ENCODE results near the gene ENKD1. TPM values are rescaled to one million over a fixed set of nuclear protein-coding genes. Genes with fewer than 3 reads are reported as not detected.
A peak's percentile ranks its signal among the peaks of the same experiment; 100 is the strongest.

The ENKD1 gene
- total and polyA plus RNA-seq, 2 of the 13 experiments (the other 11 are each of a cell fraction or from before 2014, with no cell fraction given), result 10.8 to 20.8 TPM

DNA sequence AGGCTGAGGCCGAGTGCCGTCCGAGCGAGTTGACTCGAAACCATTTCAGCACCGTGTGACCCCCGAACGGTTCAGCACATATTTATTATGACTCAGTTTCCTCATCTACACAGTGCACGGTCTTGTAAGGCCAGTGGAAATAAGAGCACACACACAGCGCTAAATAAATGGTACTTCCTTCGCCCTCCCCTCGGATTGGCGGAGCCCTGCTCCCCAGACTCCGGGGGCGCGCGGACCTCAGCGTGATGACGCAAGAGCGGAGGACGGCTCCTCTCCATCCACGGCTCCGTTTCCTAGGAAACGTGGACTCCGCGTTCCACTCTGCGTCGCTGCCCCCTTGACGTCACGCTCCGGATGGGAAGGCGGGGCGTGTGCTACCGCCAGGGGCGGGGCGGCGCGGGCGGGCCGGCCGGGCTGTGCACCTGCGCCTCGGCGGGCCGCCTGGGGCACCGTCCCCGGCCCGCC lies 6.0 kb downstream of the ENKD1 start, which contains the start of gene PARD6A (continued):
- TF ChIP-seq THAP9 (CRISPR knock-in tag; IDR thresholded peaks at IDR 0.05; ENCODE audit: borderline replicate concordance), result no peak
- TF ChIP-seq ZNF430 (CRISPR knock-in tag; IDR thresholded peaks at IDR 0.05), result no peak
- no peak; the same call in 1 of the 2 replicates for TF ChIP-seq MIER3 (CRISPR knock-in tag; IDR thresholded peaks at IDR 0.05; ENCODE audit: borderline replicate concordance)
- 0 out of 2 replicates have a peak, but pooled peaks have one; percentile 73 for TF ChIP-seq ZNF749 (CRISPR knock-in tag; IDR thresholded peaks at IDR 0.05; ENCODE audit: borderline replicate concordance)
- TF ChIP-seq, protein P1, sequence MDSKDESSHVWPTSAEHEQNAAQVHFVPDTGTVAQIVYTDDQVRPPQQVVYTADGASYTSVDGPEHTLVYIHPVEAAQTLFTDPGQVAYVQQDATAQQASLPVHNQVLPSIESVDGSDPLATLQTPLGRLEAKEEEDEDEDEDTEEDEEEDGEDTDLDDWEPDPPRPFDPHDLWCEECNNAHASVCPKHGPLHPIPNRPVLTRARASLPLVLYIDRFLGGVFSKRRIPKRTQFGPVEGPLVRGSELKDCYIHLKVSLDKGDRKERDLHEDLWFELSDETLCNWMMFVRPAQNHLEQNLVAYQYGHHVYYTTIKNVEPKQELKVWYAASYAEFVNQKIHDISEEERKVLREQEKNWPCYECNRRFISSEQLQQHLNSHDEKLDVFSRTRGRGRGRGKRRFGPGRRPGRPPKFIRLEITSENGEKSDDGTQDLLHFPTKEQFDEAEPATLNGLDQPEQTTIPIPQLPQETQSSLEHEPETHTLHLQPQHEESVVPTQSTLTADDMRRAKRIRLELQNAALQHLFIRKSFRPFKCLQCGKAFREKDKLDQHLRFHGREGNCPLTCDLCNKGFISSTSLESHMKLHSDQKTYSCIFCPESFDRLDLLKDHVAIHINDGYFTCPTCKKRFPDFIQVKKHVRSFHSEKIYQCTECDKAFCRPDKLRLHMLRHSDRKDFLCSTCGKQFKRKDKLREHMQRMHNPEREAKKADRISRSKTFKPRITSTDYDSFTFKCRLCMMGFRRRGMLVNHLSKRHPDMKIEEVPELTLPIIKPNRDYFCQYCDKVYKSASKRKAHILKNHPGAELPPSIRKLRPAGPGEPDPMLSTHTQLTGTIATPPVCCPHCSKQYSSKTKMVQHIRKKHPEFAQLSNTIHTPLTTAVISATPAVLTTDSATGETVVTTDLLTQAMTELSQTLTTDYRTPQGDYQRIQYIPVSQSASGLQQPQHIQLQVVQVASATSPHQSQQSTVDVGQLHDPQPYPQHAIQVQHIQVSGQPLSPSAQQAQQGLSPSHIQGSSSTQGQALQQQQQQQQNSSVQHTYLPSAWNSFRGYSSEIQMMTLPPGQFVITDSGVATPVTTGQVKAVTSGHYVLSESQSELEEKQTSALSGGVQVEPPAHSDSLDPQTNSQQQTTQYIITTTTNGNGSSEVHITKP (CRISPR knock-in tag; IDR thresholded peaks at IDR 0.05; ENCODE audit: low read depth), result peak; percentile 91
- TF ChIP-seq MTA1 (CRISPR knock-in tag; IDR thresholded peaks at IDR 0.05; ENCODE audit: borderline replicate concordance), result no peak
- TF ChIP-seq SKIL (CRISPR knock-in tag; IDR thresholded peaks at IDR 0.05; ENCODE audit: borderline replicate concordance), result no peak
- TF ChIP-seq SPEN (CRISPR knock-in tag; IDR thresholded peaks at IDR 0.05; ENCODE audit: low read depth), result no peak; the same call in 1 of the 2 replicates
- TF ChIP-seq XRCC5 (optimal IDR thresholded peaks at IDR 0.05; ENCODE audit: low read length), result no peak
- TF ChIP-seq ZBTB46 (CRISPR knock-in tag; IDR thresholded peaks at IDR 0.05; ENCODE audit: borderline replicate concordance), result no peak
- TF ChIP-seq, protein P2, sequence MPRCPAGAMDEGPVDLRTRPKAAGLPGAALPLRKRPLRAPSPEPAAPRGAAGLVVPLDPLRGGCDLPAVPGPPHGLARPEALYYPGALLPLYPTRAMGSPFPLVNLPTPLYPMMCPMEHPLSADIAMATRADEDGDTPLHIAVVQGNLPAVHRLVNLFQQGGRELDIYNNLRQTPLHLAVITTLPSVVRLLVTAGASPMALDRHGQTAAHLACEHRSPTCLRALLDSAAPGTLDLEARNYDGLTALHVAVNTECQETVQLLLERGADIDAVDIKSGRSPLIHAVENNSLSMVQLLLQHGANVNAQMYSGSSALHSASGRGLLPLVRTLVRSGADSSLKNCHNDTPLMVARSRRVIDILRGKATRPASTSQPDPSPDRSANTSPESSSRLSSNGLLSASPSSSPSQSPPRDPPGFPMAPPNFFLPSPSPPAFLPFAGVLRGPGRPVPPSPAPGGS (CRISPR knock-in tag; IDR thresholded peaks at IDR 0.05), result no peak
- no peak for TF ChIP-seq E2F1 (CRISPR knock-in tag; IDR thresholded peaks at IDR 0.05)
- TF ChIP-seq SP5 (CRISPR knock-in tag; IDR thresholded peaks at IDR 0.05; ENCODE audit: borderline replicate concordance, low read depth), result peak; percentile 37; the same call in 1 of the 2 replicates

Data from HepG2 (cell line).